ENCODE results near the gene SLC50A1.

Gene SLC50A1

GRCh38 chr1:155125946-155126555 is 9.6 kb upstream of the SLC50A1 start:
- no peak overlapping the region for H3K27ac Mint-ChIP-seq
- no peak for DNase-seq
- peaks cover 25% of the 10 kb centered on the region for H3K27me3 Mint-ChIP-seq
- no peaks in the 10 kb centered on the region for H3K36me3 Mint-ChIP-seq (ENCODE audit: low read depth)
- H3K4me3 Mint-ChIP-seq = no peak overlapping the region
- H3K9me3 Mint-ChIP-seq = no peaks in the 10 kb centered on the region
- peaks cover 35% of the 10 kb centered on the region for H3K4me1 Mint-ChIP-seq (ENCODE audit: low read depth)

DNA sequence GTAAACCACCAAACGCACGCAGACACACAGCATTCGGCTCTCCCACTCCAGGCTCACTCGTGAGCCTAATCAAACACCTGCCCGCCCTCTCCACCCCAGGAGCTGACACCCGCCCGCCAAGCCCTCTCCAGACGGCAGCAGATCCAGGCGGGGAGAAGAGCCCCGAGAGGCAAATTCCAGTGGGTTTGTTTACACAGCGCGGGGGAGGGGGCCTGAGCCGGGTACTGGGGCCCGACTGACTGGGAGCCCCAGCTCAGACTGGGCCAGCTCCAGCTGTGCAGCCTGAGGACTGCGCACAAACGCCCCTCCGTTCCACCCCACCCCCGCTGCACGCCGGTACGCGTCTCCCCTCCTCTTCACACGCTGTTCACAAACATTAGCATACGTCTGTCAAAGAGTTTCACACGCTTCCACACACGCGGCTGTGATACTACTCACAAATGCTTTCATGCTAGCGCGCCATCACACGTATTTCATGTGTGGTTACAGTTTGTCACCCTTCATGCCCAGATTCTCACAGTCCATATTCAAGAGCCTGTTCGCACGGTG is 9.0 kb upstream of the SLC50A1 start:
- DNase-seq = peak; percentile 58
- H3K4me1 Mint-ChIP-seq (ENCODE audit: low read depth) = peaks cover 35% of the 10 kb centered on the region
- H3K27me3 Mint-ChIP-seq = peaks cover 25% of the 10 kb centered on the region

GRCh38 chr1:155127105-155127966 is 8.3 kb upstream of the SLC50A1 start, which contains the start of gene EFNA1:
TSS of gene EFNA1 (plus strand) at chr1:155127876. CDS start at chr1:155127978, 102 bp downstream.
- peak; percentile 67 for DNase-seq

More for the DNA sequence above, 9.0 kb upstream of the SLC50A1 start:
- H3K4me3 Mint-ChIP-seq = peak overlapping the region; percentile 72
- H3K9me3 Mint-ChIP-seq = no peaks in the 10 kb centered on the region
- no peaks in the 10 kb centered on the region for H3K36me3 Mint-ChIP-seq (ENCODE audit: low read depth)
- peak overlapping the region; percentile 24 for H3K27ac Mint-ChIP-seq

GRCh38 chr1:155127967-155128754 is 7.5 kb upstream of the SLC50A1 start:
- no peaks in the 10 kb centered on the region for H3K9me3 Mint-ChIP-seq
- no peak for DNase-seq
- peaks cover 25% of the 10 kb centered on the region for H3K27me3 Mint-ChIP-seq
- H3K27ac Mint-ChIP-seq = peak overlapping the region; percentile 59
- no peaks in the 10 kb centered on the region for H3K36me3 Mint-ChIP-seq (ENCODE audit: low read depth)
- peak overlapping the region; percentile 73 for H3K4me3 Mint-ChIP-seq
- peaks cover 35% of the 10 kb centered on the region for H3K4me1 Mint-ChIP-seq (ENCODE audit: low read depth)

More at GRCh38 chr1:155127105-155127966, 8.3 kb upstream of the SLC50A1 start, which contains the start of gene EFNA1:
- peak within 1 kb of the TSS; percentile 73 for H3K4me3 Mint-ChIP-seq
- H3K27ac Mint-ChIP-seq = peak within 1 kb of the TSS; percentile 59
- H3K36me3 Mint-ChIP-seq (ENCODE audit: low read depth) = no peaks in the 10 kb centered on the region
- H3K4me1 Mint-ChIP-seq (ENCODE audit: low read depth) = peaks cover 35% of the 10 kb centered on the region
- no peaks in the 10 kb centered on the region for H3K9me3 Mint-ChIP-seq
- peaks cover 25% of the 10 kb centered on the region for H3K27me3 Mint-ChIP-seq

DNA sequence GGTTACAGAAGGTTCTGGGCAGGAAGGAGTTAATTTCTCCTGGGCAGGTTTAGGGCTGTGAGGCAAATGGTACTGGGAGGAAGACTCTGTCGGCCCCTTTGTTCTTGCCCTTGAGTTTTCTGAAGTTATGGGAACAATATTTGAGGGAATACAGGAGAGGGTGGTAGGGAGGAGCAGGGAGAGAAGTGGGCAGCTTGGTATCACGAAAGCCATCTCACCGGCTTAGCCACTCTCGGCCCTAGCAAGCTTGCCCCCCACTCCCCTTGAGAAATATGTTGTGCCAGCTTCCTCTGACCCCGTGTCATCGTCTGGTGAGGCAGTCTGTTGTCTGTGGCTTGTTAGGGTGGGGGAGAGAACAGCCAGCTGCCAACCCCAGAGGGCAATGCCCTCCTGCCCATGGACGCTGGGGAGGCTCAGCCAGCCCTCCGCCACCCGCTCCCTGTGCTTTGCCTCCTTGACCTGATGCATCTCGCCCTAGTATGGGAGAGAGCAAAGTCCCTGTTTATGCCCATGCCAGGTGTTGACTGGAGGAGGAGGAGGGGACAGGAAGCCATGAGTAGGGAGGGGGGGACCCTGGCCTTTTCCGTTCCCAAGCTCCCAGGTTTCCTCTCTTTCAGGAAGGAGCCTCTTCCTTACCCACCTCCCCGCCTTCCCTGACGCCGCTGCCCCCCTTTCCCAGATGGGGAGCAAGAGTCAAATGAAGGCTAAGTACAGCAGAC is 6.7 kb upstream of the SLC50A1 start:
- H3K27me3 Mint-ChIP-seq = peaks cover 25% of the 10 kb centered on the region
- H3K27ac Mint-ChIP-seq = peak overlapping the region; percentile 59
- H3K36me3 Mint-ChIP-seq (ENCODE audit: low read depth) = no peaks in the 10 kb centered on the region
- H3K4me3 Mint-ChIP-seq = peak overlapping the region; percentile 73
- H3K9me3 Mint-ChIP-seq = no peaks in the 10 kb centered on the region
- H3K4me1 Mint-ChIP-seq (ENCODE audit: low read depth) = peaks cover 35% of the 10 kb centered on the region
- DNase-seq = peak; percentile 42

GRCh38 chr1:155130272-155131006 is 5.2 kb upstream of the SLC50A1 start:
- Mint-ChIP-seq H3K36me3 (ENCODE audit: low read depth) (peaks cover 4% of the 10 kb centered on the region), H3K9me3 (no peaks in the 10 kb centered on the region), H3K4me1 (ENCODE audit: low read depth) (peaks cover 45% of the 10 kb centered on the region), H3K4me3 (no peak overlapping the region), H3K27me3 (peaks cover 25% of the 10 kb centered on the region), H3K27ac (no peak overlapping the region)
- no peak for DNase-seq

- H3K4me1 Mint-ChIP-seq (ENCODE audit: low read depth) = peaks cover 49% of the 10 kb centered on the region
- H3K27me3 Mint-ChIP-seq = peaks cover 23% of the 10 kb centered on the region
- H3K9me3 Mint-ChIP-seq = no peaks in the 10 kb centered on the region
- peaks cover 13% of the 10 kb centered on the region for H3K36me3 Mint-ChIP-seq (ENCODE audit: low read depth)
- H3K27ac Mint-ChIP-seq = no peak overlapping the region
- no peak for DNase-seq
- no peak overlapping the region for H3K4me3 Mint-ChIP-seq
Measured at GRCh38 chr1:155131285-155131684, 4.4 kb upstream of the SLC50A1 start.

DNA sequence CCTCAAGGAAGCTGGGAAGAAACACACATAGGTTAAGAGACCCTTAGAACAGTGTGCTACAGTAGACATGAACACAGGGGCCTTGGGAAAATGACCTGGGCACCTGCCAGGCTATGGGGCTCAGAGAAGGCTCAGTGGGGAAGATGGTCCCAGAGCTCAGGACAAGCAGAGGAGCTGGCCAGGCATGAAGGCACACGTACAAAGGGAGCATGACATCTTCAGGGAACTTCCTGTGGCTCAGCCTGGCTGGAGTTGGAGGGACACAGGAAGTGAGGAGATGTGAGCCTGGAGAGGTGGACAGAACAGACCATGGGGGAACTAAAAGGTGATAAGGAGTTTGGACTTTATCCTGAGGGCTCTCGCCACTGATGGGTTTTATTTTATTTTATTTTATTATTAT is 3.8 kb upstream of the SLC50A1 start:
- no peaks in the 10 kb centered on the region for H3K9me3 Mint-ChIP-seq
- no peak overlapping the region for H3K4me3 Mint-ChIP-seq
- H3K4me1 Mint-ChIP-seq (ENCODE audit: low read depth) = peaks cover 50% of the 10 kb centered on the region
- H3K27me3 Mint-ChIP-seq = peaks cover 20% of the 10 kb centered on the region
- no peak overlapping the region for H3K27ac Mint-ChIP-seq
- no peak for DNase-seq
- H3K36me3 Mint-ChIP-seq (ENCODE audit: low read depth) = peaks cover 18% of the 10 kb centered on the region

- peaks cover 2% of the 10 kb centered on the region for H3K27me3 Mint-ChIP-seq
- H3K4me3 Mint-ChIP-seq = no peak overlapping the region
- no peak overlapping the region for H3K27ac Mint-ChIP-seq
- no peaks in the 10 kb centered on the region for H3K9me3 Mint-ChIP-seq
- peaks cover 51% of the 10 kb centered on the region for H3K4me1 Mint-ChIP-seq (ENCODE audit: low read depth)
- DNase-seq = no peak
- H3K36me3 Mint-ChIP-seq (ENCODE audit: low read depth) = peaks cover 38% of the 10 kb centered on the region
Measured at GRCh38 chr1:155133799-155134281, 1.8 kb upstream of the SLC50A1 start.

DNA sequence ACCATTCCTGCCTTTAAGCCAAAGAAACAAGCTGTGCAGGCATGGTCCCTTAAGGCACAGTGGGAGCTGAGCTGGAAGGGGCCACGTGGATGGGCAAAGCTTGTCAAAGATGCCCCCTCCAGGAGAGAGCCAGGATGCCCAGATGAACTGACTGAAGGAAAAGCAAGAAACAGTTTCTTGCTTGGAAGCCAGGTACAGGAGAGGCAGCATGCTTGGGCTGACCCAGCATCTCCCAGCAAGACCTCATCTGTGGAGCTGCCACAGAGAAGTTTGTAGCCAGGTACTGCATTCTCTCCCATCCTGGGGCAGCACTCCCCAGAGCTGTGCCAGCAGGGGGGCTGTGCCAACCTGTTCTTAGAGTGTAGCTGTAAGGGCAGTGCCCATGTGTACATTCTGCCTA is 1.3 kb upstream of the SLC50A1 start:
- Mint-ChIP-seq H3K4me1 (ENCODE audit: low read depth) (peaks cover 49% of the 10 kb centered on the region), H3K27me3 (no peaks in the 10 kb centered on the region), H3K27ac (peak overlapping the region; percentile 100), H3K4me3 (peak overlapping the region; percentile 100), H3K36me3 (ENCODE audit: low read depth) (peaks cover 43% of the 10 kb centered on the region), H3K9me3 (no peaks in the 10 kb centered on the region)
- no peak for DNase-seq

- Mint-ChIP-seq H3K4me1 (ENCODE audit: low read depth) (peaks cover 47% of the 10 kb centered on the region), H3K27me3 (no peaks in the 10 kb centered on the region), H3K27ac (peak overlapping the region; percentile 100), H3K9me3 (no peaks in the 10 kb centered on the region), H3K4me3 (peak overlapping the region; percentile 100), H3K36me3 (ENCODE audit: low read depth) (peaks cover 49% of the 10 kb centered on the region)
- peak; percentile 81 for DNase-seq
Measured at GRCh38 chr1:155134880-155135414, 705 bp upstream of the SLC50A1 start.

- H3K4me3 Mint-ChIP-seq = peak overlapping the region; percentile 100
- peaks cover 47% of the 10 kb centered on the region for H3K4me1 Mint-ChIP-seq (ENCODE audit: low read depth)
- no peaks in the 10 kb centered on the region for H3K27me3 Mint-ChIP-seq
- peak; percentile 51 for DNase-seq
- no peaks in the 10 kb centered on the region for H3K9me3 Mint-ChIP-seq
- H3K27ac Mint-ChIP-seq = peak overlapping the region; percentile 100
- H3K36me3 Mint-ChIP-seq (ENCODE audit: low read depth) = peaks cover 53% of the 10 kb centered on the region
Measured at GRCh38 chr1:155136748-155137147, 1.1 kb downstream of the SLC50A1 start.
